Stimulated activated CD8-positive, alpha-beta memory T cell treated with anti-CD3 and anti-CD28 coated beads, Interleukin-7, amount 100 ng/mL, for 4 hours (primary cell): ENCODE data around the gene WDR45B.

ENCODE experiments used
- DNase-seq, 2 donors: peaks; one replicate each; pipeline ENCODE4 v3.0.0-alpha.2; 2020; ENCODE audit warnings: low read depth in 2 of 2

Gene WDR45B

DNA sequence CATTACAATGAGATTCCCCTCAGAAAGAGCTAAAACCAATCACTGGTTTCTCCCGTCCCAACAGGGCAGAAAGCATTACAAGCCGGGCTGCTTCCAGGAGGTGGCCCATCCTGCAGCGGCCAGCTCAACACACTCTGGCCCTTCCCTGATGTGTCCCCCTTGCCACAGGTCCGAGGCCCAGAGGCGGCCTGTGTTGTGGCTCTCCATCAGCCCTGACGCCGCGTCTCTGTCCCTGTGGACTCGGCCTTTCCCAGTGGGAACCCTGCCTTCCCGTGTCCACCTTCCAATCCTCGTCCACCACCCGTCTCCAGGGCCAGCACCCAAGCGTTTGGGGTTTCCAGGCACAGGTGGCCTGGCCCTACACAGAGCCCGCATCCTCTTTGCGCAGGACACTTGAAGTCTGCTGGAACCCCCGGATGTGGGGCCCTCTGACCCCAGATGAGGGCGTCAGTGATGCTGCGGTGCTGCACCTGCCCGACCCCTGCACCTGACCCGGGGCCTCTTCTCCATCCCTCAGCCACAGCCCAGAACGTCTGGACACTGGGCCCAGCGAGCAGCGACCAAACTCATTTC, 29.2 kb upstream of the WDR45B start:
- DNase-seq = no peak

DNA sequence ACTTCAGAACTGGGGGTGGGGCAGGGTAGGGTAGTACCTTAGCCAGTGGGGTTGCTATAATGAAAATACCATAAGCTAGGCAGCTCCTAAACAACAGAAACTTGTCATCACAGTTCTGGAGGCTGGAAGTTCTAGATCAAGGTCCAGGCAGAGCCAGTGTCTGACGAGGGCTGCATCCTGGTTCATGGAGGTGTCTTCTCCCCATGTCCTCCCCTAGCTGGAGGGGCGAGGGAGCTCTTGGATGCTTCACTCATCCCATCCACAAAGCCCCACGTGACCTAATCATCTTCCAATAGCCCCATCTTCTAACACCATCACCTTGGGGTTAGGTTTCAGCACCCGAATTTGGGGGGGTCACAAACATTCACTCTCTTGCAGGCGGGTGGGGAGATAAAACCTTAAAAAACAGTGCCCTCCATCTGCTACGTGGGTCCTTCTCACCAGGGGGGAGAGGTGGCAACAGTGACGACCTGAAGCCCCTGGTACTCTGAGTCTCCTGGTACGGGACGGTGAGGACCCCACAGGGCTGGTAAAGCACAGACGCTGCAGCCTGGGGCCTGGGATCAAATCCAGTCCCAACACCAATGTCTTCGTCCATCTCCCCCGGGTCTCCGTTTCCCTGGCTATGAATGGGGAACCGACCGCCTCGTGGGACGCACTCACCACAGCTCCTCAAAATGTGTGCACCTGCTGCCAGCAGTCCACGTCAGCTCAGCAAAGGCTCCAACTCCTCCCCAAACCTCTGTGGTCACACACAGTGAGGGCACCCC, 27.4 kb upstream of the WDR45B start:
- no peak for DNase-seq

DNA sequence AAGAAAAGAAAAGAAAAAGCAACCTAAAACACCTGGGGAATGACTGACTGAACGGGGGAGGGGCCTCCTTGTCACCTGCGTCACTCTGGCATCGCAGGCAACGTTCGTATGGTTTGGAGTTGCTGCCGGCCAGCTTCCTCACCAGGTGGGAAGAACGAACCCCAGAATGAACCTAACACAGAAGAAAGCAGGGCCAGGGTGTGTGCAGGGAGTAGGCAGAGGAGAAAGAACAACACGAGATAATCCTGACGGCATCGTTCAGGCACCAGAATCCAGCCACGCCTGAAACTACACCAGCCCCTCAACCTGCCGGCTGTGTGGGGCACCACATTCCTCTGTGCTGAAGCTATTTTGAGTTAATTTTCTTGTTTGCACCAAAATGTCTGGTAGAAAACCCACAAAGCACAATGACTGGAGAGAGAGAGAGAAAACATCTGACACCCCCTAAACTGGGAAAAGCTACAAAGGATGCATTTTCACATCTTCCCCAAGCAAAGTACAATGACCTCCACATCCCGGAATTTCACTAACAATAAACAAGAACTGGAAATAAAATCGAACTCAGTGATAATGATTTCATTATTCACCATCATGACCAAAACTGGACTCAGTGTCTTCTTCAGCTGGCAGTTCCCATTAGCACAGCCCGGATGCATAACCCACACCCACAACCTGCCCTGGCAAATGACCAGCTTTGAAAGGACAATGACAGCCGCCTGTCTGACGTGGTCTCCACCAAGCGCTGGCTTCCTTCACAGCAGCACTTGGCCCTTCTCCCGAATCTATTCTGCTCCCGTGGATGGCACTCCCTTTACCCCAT, 26.6 kb upstream of the WDR45B start:
- no peak for DNase-seq

DNA sequence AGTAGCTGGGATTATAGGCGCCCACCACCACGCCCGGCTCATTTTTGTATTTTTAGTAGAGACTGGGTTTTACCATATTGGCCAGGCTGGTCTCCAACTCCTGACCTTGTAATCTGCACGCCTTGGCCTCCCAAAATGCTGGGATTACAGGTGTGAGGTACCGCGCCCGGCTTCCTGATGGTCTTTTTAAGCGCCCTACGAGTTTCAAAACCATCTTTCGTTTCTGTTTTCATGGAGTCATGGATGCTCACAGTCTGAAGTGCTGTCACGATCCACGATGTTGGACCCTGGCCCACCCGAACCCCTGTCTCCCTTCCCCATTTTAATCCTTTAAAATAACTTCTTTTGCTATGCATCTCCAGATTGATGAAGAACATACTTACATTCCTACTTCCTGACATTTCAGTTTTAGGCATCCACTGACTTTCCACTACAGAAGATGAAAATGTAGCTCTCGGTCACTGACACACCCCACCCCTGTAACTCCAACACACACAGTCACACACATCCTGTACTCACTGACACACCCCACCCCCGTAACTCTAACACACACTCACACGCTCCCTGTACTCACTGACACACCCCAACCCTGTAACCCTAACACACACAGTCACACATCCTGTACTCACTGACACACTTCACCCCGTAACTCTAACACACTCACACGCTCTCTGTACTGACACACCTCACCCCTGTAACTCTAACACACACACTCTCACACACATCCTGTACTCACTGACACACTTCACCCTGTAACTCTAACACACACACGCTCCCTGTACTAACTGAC, 22.6 kb upstream of the WDR45B start:
- DNase-seq = no peak

DNA sequence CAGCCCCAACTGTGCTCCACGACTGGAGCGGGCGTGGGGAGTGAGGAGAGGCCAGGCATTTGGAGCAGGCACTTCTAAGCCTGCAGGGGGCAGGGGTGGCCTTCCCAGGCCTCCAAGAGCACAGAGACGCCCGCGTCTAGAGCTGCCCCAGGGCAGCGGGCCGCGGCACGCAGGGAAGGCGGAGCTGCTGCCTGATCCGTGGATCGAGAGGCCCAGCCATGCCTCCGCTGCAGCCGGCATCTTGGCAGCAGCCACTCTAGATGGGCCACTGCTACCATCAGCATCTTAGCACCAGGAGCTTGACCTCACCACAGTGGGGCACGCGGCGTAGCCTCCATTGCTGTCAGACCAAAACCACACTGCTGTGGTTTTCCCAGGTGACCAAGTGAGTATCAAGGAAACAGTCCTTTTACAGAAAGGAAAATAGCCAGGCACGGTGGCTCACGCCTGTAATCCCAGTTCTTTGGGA, 20.4 kb upstream of the WDR45B start:
- DNase-seq = no peak

DNA sequence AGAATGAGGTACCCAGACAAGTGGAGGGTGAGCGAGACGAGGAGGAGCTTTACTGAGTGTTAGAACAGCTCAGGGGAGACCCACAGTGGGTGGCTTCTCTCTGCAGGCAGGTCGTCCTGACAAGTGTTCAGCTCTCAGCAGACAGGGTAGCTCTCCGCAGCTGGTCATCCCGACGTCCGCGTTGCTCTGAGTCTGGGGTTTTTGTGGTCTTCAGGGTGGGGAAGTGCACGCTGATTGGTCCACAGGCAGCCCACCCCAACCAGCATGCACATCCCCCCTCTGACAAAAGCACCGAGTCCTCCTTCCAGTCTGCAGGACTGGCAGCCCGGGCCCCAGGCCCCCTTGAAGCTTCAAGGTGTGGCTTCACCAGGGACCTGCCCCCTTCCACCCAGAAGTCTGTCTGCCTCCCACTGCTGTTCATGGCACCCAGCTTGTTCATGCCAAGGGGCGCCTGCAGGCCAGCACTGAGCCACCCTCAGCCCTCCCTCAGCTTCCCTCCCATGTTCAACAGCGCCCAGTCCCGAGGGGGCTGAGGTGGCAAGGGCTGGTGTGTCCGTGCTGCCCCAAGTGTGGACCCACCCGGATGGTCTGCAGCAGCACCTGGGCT, 19.9 kb upstream of the WDR45B start:
- no peak for DNase-seq

DNA sequence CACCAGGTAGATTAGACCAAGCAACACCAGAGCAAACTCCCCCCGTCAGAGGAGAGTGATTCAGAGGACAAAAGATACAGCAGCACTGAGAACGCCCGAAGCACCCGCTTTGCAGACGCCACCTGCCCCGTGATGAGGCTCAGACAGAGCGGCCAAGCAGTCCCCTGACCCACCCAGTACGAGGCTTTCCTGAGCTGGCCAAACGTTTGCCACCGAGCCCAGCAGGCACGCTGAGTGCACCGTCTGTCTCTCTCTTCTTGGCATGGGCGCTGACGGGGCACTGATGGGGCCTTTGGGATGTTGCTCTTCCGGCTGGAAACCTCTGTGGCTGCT, 19.4 kb upstream of the WDR45B start:
- no peak for DNase-seq

DNA sequence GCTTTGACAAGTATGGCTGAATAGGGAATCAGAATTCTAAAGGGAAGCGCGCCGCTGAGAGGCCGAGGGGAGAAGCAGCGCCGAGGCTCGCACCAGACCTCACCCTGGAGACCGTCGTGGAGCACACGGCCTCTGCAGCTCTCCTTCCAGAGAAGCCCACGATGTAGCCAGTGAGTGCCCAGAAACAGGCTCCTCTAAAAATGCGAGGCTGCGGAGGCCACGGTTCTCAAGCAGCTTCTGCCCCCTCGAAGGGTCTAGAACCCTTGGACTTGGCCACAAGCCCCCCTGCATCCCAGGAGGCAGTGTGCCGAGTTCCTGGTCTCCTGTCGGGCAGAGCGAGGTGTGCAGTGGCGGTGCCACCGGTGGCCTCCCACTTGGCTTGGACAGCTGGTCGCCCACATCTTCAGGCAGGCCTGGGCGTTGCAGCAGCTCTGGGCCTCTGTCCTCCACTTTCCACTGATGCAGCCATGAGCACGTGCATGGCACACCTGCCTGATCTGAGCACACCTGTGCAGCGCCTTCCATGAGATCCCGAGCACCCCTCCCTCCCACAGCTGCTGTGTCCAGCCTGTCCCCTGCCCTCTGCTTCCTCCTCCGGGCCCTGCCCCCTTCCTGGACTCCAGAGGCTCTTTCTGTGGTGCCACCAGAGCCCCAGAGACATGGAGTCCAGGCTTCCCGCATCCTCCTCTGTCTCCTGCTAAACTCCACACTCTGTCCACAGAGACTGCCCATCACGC, 18.9 kb upstream of the WDR45B start:
- no peak for DNase-seq

DNA sequence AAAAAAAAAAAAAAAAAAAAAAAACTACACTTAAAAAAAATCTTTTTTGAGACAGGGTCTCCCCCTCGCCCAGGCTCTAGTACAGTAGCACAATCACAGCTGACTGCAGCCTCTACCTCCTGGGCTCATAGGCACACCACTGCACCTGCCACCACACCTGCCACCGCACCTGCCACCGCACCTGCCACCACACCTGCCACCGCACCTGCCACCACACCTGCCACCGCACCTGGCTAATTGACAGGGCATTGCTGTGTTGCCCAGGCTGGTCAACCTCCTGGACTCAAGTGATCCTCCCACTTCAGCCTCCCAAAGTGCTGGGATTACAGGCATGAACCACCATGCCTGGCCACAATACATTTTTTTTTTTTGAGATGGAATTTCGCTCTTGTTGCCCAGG, 17.6 kb upstream of the WDR45B start:
- no peak for DNase-seq

DNA sequence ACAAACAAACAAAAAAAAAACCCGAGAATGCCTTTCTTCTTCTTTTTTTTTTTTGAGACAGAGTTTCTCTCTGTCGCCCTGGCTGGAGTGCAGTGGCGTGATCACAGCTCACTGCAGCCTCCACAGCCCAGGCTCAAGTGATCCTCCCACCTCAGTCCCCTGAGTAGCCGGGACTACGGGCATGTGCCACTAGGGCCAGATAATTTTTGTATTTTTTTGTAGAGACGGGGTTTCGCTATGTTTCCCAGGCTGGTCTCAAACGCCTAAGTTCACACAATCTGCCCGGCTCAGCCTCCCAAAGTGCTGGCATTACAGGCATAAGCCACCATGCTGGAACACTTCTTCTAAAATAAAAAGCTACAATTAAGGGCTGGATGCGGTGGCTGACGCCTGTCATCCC, 17.0 kb upstream of the WDR45B start:
- DNase-seq = no peak

DNA sequence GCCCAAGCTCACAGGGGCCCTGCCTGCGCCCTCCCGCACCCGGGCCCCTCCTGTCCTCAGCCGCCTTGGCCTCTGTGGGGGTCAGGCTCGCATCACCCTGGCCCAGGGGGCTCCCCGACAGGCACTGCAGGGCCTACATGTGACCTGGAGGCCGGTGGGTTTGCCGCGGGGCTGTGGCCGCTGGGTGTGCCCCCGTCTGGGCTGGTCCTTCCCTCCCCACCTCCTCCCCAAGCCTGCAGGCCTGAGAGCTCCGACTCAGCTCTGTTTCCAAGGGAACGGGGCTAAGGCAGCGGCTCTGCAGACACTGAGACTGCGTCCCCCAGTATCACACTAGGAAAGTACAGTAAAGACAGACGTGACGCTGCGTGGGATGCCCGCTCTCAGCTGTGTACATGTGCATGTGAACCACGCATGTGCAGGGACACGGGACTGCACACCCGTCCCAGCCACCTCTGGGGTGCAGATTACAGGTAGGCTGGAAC, 16.5 kb upstream of the WDR45B start:
- DNase-seq = no peak

DNA sequence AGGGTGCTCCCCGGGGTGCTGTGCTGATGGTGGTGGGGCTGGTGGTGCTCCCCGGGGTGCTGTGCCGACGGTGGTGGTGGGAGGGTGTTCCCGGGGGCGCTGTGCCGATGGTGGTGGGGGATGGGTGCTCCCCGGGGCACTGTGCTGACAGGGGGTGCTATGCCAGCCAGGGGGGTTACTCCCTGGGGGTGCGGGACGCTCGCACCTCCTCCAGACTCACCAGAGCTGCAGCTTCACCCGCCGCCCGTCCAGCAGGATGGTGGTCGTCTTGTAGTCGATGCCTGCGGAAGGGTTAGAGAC, 16.0 kb upstream of the WDR45B start:
- no peak for DNase-seq

DNA sequence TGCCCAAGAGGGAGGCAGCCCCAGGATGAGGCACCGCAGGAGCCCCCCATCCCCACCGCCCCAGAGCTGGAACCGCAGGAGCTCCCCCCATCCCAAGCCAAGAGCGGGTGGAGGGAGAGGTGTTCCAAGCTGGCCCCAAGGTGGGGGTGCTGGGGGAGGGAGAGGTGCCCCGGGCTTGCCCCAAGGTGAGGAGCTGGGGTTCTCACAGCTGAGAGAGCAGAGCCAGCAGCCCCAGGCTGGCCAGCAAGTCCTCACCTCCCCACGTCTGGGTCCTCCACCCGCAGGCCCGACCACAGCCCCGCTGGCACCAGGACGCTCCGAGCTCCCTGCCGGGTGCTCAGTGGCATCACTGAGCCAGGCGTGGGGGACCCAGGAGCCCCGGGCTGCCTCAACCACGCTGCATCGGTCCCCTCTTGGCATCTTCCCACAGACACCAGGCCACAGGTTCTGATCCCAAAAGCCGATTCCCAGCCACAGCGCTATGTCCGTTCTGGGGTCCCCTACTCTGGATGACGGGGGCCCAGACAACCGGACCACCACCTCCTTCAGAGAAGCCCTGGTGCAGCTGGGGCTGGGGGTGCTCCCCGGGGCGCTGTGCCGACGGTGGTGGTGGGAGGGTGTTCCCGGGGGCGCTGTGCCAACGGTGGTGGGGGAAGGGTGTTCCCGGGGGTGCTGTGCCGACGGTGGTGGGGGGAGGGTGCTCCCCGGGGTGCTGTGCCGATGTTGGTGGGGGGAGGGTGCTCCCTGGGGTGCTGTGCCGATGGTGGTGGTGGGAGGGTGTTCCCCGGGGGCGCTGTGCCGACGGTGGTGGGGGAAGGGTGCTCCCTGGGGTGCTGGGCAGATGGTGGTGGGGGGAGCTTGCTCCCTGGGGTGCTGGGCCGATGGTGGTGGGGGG, 15.4 kb upstream of the WDR45B start:
- no peak for DNase-seq

DNA sequence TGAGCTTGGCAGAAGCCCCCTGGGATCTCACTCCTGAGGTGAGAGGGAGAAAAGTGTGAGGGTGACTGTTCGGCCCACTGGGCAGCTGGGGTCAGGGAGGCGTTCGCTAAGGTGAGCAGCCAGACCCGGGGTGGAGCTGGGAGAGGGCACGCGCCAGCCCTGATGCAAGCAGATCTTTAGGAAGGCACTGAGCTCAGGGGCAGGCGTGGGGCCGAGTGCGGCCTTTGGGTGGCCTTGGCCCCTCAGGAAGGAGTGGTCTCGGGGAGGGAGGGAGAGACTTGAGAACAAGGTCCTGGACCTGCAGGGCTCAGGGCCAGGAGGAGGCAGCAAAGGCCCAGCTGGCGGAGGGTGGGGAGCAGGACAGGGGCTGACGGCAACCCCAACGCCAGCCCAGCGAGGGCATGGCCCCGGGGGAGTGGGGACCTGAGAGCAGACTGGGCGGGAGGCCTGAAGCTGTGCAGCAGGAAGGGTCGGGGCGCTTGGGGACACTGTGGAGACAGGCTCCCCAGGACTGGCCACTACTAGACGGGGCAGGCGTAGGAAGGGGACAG, 14.5 kb upstream of the WDR45B start:
- no peak for DNase-seq

DNA sequence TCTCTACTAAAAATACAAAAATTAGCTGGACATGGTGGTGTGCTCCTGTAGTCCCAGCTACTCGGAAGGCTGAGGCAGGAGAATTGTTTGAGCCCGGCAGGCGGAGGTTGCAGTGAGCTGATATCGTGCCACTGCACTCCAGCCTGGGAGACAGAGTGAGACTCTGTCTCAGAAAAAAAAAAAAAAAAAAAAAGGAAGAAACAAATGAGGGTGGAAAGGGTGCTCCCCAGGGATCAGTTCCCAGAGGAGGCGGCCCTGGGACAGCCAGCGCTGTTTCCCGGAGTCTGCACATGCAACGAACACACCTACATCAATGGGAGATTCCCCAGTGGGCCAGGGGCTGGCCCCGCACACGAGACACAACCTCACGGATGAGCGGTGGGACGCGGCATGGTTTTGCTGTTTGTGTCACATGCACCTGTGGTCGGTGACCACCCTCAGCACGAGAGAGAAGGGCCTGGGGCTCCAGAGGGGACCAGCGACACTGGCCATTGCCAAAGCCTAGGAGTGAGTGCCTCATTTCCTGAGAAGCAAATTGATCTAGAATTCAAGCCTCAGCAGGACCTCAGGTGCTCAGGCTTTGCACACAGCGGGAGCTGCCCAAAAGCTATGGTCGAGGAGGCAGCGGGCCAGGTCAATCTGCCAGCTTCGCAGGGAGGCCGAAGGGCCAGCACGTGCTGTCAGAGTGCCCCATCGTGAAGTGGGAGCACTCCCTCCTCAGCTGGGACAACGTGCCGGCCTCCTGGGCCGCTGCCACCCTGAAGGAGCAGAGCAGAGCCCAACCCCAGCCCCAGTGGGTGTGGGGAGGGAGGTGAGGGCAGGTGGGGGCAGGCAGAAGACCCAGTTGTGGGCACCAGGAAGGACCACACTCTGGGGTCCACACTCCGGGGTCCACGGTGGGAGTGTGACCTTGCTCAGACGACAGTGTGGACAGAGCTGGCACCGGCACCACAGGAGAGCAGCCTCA, 13.8 kb upstream of the WDR45B start:
- DNase-seq = no peak

DNA sequence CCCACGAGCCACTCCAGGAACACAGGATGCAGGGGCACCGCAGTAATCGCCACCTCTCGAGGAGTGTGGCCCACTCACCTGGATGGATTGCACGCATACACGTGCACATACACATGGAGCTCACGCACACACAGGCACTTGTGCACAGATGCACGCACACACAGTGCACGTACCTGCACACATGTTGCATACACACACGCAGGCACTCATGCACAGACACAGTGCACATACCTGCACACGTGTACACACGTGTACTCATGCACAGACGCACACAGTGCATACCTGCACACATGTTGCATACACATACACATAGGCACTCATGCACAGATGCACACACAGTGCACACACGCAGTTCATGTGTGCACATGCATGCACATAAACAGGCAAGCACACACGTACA, 11.6 kb upstream of the WDR45B start:
- no peak for DNase-seq

DNA sequence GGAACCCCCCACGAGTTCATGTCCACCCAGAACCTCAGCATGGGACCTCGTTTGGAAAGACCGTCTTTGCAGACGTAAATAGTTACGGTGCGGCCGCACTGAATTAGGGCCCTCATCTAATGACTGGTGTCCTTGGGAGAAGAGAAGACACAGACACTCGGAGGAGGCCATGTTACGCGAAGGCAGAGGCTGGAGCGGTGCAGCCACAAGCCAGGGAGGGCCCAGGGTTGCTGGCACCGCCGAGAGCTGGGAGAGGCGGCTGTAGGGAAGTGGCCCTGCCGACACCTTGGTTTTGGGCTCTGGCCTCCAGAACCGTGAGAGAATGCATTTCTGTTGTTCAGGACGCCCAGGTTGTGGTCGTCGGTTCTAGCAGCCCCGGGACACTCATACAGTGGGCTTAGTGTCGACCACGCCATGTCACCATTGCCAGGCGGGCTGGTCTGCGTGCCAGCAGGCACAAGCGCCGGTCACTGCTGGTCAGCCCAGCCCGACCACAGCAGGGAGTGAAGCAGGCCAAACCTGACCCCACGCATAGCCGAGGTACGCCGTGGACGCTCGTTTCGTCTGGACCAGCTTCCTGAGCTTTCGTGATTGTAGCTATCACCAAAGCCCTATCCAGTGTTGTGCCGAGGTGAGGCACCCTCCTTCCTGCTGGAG, 10.7 kb upstream of the WDR45B start:
- no peak for DNase-seq

DNA sequence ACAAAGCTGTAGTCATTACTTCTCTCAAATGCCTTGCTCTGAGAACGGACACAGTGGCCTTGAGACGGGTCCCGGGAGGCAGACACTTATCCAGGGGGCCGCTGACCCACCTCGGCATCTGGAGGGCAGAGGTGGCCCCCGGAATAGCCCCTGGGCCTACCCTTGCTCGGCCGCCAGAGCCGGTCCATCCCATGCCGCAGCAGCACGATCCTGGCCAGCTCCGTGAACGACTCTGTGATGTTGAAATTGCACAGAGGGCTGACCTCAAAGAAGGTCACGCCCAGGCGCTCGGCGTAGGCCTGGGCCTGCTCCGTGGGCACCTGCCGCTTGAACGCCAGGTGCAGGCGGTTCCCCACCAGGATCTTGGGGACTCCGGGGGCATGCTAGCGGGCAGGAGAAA, 10.1 kb upstream of the WDR45B start:
- DNase-seq = no peak
